NOMO-1 treated with DMSO at 0.1 percent for 48 hours (cell line): ENCODE measurements around the gene ACOT12.
"Not testable (repeated sequence)": the region's sequence is repeated elsewhere in the genome, so short reads cannot be mapped to it uniquely, and the experiment has no call there.

Experiments
- DNase-seq: peaks from one replicate; lab custom pipeline; 2025; ENCODE audit not compliant: unreplicated experiment; lab: John Stamatoyannopoulos, UW

Gene ACOT12

DNA sequence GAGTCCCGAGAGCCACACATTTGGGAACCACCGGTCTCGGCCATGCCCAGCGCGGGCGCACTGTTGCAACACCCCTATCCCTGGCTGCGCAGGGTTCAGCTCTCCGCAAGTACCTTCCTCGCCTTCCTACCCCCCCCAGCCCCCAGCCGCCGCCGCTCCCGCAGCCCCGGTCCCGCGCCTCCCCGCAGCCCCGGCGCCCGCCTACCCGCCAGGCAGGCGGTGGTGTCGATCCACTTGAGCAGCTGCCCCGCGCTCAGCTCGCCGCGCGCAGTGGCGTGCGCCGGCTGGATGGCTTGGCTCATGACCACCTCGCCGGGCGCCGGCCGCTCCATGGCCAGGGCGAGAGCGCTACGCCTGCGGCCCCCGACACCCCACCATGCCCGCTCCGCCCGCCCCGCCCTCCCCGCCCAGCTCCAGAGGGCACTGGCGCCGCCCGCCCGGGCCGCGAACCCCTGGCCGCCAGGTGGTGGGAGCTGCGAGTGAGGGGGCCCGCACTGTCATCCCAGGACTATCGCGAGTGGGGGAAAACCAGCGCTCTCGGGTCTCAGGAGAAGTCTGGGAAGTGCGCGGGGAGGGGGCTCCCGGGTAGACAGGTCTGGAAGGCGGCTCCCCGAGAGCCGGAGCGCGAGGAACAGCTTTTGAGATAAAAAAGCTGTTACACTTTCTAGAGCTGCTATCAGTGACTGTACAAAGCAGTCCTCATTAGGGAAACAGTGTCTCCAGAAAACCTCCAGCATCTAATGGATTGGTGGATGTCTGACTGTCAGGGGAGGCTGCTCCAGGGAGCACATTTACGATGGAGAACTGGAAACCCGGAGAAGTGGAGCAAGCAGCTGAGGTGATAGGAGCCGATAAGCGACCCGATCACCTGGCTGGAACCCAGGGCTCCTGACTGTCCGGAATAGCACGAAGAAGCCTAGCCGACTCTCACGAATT is at the start of gene ACOT12:
Gene ACOT12, minus strand, starts transcription at position 352 of the 936 bp plus-strand sequence. Its CDS starts 20 bp downstream, at position 332.
- no peak for DNase-seq

- no peak for DNase-seq
Measured at GRCh38 chr5:81435023-81435422, 41.1 kb upstream of the ACOT12 start.

- no peak for DNase-seq
Measured at GRCh38 chr5:81429985-81430384, 36.1 kb upstream of the ACOT12 start.

- DNase-seq: no peak
Measured at GRCh38 chr5:81429363-81429762, 35.4 kb upstream of the ACOT12 start.

- no peak for DNase-seq
Measured at GRCh38 chr5:81428861-81429260, 34.9 kb upstream of the ACOT12 start.

DNA sequence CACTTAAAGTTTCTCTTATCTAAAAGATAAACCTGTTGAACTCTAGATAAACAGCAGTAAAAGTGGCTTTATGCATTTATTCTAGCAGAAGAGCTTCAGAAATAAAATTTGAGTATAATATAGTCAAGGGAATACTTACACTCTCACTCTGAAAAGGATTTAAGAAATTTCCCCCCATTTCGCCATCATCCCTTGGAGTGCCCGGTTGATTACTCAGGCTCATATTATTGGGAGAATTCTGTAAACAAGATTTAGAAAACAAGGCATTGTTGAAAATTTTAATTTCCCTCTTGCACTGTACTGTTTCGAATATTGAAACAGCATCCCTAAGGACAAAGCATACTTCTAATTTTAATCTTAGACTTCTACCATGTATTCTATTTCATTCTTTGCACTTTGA is 34.5 kb upstream of the ACOT12 start:
- DNase-seq: no peak

DNA sequence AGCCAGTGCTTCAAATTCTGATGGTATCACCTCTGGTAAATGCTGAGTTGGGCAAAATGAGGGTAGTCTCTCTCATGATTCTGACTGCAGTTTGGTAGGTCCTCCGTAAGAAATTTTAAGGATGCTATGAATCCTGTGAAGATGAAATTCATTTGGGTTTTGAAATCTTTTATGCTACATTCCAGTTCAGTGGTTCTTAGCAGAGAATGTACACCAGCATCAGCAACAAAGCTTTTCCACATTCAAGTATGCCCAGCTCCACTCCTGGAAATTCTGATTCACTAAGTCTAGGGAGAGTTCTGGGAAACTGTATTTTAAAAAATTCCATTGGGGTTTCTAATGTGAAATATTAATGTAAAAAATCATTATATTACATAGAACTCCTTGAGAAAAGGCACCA is 33.6 kb upstream of the ACOT12 start:
- DNase-seq: no peak

DNA sequence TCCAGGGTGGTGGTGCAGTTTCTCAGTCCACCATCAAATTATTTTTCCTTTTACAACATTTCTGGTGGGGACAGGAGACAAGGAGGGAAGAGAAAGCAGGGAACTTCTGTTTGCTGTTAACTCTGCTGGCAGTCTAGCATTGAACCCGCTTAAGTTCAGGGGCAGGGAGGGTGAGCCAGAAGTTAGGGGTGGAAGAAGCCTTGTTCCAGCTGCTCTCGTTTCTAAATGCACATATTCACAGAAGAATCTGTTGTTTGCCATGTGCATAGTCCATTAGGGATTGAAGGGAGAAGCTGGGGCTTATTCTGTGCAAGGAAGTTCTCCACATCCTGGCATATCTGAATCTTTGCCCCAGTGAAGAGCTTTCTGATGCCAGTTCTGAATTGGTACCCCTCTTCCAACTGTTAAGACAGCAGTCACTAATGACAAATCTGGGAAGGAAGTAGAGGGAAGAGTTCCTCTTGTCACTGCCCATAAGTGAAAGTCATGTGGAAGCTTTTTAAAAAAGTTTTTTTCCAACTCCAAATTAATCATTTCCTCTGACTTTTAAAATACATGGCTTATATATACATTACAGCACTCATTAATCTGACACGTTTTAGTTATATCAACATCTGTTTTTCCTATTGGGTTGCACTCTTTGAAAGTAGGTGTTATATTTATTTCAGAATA is 32.6 kb upstream of the ACOT12 start:
- DNase-seq: no peak

DNA sequence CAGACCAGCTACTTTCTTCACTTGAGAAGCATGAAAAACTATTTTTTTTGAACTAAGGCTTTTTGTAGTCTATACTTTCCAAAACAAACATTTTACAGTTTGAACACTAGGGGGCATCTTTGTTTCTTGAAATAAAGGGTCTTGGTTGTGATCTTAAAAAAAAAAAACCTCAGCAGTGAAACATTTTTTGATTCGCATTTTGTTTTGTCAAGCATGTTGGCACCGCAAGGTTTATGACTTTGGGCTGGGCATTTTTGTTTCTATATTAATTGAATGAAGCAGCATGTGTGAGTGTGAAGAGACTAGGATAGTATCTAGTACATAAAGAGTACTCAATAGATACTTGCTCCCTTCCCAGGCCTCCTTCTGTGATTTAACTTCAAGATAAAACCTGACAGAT is 31.6 kb upstream of the ACOT12 start:
- peak; percentile 64 for DNase-seq

DNA sequence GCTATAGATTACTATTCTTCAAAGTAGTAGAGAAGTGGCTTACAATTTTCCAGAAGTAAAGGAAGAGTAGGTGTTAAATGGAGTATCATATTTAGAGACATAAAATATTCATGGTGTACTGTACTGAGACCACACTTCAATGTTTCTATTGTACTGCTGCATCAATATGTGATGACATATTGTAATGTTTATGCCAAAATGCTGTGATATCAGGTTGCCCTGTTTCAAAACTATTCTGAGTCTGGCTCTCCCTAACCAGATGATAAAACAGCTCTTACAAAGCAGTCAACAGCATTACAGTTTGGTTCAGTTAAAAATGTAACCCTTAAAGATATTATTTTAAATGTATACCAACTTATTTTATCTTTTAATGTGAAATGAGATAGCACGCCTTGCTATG is 30.8 kb upstream of the ACOT12 start:
- no peak for DNase-seq

- DNase-seq: no peak
Measured at GRCh38 chr5:81422671-81423070, 28.7 kb upstream of the ACOT12 start.

GRCh38 chr5:81420039-81420667 is 26.2 kb upstream of the ACOT12 start:
- peak; percentile 71 for DNase-seq

DNA sequence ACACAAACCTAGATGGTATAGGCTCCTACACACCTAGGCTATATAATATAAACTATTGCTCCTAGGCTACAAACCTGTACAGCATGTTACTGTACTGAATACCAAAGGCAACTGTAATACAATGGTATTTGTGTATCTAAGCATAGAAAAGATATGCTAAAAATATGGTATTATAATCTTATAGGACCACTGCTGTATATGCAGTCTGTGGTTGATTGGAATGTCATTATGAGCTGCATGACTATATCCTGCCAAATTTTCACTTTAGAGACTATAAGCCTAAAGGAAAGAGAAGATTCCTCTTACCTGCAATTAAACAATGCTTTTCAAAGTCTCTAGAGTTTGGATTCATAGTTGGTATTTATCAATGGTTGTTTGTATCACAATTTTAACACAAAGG is 24.7 kb upstream of the ACOT12 start:
- DNase-seq: no peak

DNA sequence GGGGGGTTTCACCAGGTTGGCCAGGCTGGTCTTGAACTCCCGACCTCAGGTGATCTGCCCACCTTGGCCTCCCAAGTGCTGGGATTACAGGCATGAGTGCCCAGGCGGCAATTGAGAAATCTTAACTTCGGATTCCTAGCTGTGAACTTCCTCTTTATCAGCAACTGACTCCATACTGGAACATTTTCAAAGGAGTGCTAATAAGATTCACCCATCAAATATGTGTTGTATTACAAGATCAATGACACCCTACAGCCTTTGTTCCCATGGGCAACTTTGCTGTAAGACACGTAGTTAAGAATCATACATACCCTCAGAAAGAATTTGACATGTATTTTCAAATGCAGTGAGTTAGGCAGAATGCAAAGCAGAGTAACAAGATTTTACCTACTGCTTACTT is 23.1 kb upstream of the ACOT12 start:
- no peak for DNase-seq

- no peak for DNase-seq
Measured at GRCh38 chr5:81409896-81410295, 16.0 kb upstream of the ACOT12 start.

DNA sequence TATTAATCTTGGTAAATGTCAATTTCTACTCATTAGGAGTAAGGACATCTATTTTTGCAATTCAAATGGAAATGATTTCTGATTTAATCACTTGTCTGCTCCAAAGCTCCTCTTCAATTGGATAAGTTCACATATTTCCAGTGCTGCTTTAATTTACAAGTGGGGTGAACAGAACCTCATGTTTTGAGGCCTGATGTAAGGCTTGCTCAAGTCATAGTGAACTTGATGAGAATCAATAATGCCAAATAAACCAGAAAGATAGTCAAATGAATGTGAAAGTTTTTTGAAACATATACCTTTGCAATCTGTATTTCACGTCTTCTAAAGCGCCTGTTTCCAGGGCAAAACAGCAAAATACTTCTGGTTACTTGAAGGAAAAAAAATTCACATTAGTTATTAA is 15.4 kb upstream of the ACOT12 start:
- DNase-seq: no peak

GRCh38 chr5:81408496-81408895 is 14.6 kb upstream of the ACOT12 start:
- DNase-seq: no peak

DNA sequence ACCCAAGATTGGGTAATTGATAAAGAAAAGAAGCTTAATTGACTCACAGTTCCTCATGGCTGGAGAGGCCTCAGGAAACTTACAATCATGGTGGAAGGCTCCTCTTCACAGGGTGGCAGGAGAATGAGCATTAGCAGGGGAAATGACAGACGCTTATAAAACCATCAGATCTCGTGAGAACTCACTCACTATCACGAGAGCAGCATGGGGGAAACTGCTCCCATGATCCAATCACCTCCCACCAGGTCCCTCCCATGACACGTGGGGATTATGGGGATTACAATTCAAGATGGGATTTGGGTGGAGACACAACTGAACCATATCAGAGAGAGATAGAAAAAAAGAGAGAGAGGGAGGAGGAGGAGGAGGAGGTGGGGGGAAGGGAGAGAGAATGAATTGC is 13.9 kb upstream of the ACOT12 start:
- not testable (repeated sequence) for DNase-seq

GRCh38 chr5:81405126-81405891 is 11.4 kb upstream of the ACOT12 start:
- no peak for DNase-seq

GRCh38 chr5:81402192-81402930 is 8.4 kb upstream of the ACOT12 start:
- DNase-seq: no peak
